Measurements from ENCODE around the gene ZNF44.
A peak's percentile ranks its signal among the peaks of the same experiment; 100 is the strongest.

ZNF44 gene

DNA sequence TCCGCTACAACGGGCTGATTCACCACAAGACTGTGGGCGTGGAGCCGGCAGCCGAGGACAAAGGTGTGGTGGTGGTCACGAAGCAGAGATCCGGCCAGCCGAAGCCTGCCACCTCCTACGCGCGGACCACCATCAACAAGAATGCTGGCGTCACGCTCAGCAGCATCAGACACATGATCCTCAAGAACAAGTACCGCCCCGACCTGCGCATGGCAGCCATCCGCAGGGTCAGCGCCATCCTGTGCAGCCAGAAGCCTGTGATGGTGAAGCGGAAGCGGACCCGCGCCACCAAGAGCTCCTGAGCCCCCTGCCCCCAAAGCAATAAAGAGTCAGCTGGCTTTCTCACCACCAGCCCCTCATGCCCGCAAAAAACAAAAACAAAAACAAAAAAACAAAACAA, 34.4 kb downstream of the ZNF44 start:
- no peak for DNase-seq (ENCODE audit: low read depth, low spot score)
- Histone ChIP-seq H3K9me3 (ENCODE audit: insufficient read depth, low read length) (no peaks in the 10 kb centered on the region), H3K4me1 (ENCODE audit: insufficient read depth, insufficient read length) (no peaks in the 10 kb centered on the region), H3K36me3 (ENCODE audit: insufficient read depth, insufficient read length, low read length) (no peaks in the 10 kb centered on the region), H3K9ac (ENCODE audit: insufficient read length, low read depth) (no peak overlapping the region), H3K4me3 (ENCODE audit: insufficient read length, low read depth) (no peak overlapping the region), H3K27me3 (ENCODE audit: insufficient read depth, insufficient read length) (no peaks in the 10 kb centered on the region)
- TF ChIP-seq YY1 (IDR thresholded peaks at IDR 0.05; ENCODE audit: insufficient read depth, insufficient read length), result no peak
- no peak for TF ChIP-seq SUZ12 (IDR thresholded peaks at IDR 0.05; ENCODE audit: extremely low read depth, insufficient read depth, insufficient read length)
- TF ChIP-seq ZNF274 (IDR thresholded peaks at IDR 0.05; ENCODE audit: low read depth, low read length), result no peak

- Histone ChIP-seq H3K36me3 (ENCODE audit: insufficient read depth, insufficient read length, low read length) (no peaks in the 10 kb centered on the region), H3K27me3 (ENCODE audit: insufficient read depth, insufficient read length) (no peaks in the 10 kb centered on the region), H3K9ac (ENCODE audit: insufficient read length, low read depth) (no peak overlapping the region), H3K9me3 (ENCODE audit: insufficient read depth, low read length) (peaks cover 20% of the 10 kb centered on the region), H3K4me1 (ENCODE audit: insufficient read depth, insufficient read length) (no peaks in the 10 kb centered on the region), H3K4me3 (ENCODE audit: insufficient read length, low read depth) (no peak overlapping the region)
- TF ChIP-seq SUZ12 (IDR thresholded peaks at IDR 0.05; ENCODE audit: extremely low read depth, insufficient read depth, insufficient read length) (no peak), YY1 (IDR thresholded peaks at IDR 0.05; ENCODE audit: insufficient read depth, insufficient read length) (no peak), ZNF274 (IDR thresholded peaks at IDR 0.05; ENCODE audit: low read depth, low read length) (no peak)
- no peak for DNase-seq (ENCODE audit: low read depth, low spot score)
These were observed 39.3 kb downstream of the ZNF44 start for GRCh38 chr19:12255372-12255771.

DNA sequence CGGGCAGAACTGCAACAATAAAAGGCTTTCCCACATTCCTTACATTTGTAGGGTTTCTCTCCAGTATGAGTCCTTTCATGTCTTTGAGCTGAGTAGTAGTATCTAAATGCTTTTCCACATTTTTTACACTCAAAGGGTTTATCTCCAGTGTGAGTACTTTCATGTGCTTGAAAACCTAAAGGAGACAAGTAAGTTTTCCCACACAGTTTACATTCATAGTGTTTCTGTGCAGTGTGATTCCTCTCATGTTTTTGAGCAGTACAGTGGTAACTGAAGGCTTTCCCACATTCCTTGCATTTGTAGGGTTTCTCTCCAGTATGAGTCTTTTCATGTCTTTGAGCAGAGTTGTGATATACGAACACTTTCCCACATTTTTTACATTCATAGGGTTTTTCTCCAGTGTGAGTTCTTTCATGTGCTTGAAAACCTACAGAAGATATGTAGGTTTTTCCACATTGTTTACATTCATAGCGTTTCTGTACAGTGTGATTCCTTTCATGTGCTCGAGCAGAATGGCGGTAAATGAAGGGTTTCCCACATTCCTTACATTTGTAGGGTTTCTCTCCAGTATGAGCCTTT, 47.0 kb downstream of the ZNF44 start:
- no peak overlapping the region for H3K4me3 ChIP-seq (ENCODE audit: insufficient read length, low read depth)
- no peaks in the 10 kb centered on the region for H3K4me1 ChIP-seq (ENCODE audit: insufficient read depth, insufficient read length)
- peaks cover 3% of the 10 kb centered on the region for H3K36me3 ChIP-seq (ENCODE audit: insufficient read depth, insufficient read length, low read length)
- H3K9me3 ChIP-seq (ENCODE audit: insufficient read depth, low read length), result peaks cover 80% of the 10 kb centered on the region
- DNase-seq (ENCODE audit: low read depth, low spot score), result no peak
- TF ChIP-seq YY1 (IDR thresholded peaks at IDR 0.05; ENCODE audit: insufficient read depth, insufficient read length) (no peak), ZNF274 (IDR thresholded peaks at IDR 0.05; ENCODE audit: low read depth, low read length) (peak; percentile 80)
- H3K27me3 ChIP-seq (ENCODE audit: insufficient read depth, insufficient read length), result no peaks in the 10 kb centered on the region
- H3K9ac ChIP-seq (ENCODE audit: insufficient read length, low read depth), result no peak overlapping the region

DNA sequence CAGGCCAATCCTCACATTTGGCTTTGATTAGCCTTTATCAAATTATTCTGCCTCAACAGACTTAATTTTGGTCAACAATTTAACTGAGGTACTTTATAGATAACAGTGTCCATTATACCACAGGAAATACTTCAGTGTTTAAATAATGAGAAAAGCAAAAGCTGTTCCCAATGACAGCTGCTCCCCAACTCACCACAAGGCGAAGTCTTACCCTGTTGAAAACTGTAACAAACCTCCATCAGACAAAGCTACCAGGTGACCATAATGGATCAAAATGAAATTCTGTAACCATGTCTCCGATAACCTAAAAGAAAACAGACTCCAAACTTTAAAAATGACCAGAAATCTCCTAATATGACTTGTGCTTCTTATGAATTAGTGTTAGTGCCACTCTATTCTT, 50.3 kb downstream of the ZNF44 start:
- H3K4me3 ChIP-seq (ENCODE audit: insufficient read length, low read depth), result no peak overlapping the region
- H3K36me3 ChIP-seq (ENCODE audit: insufficient read depth, insufficient read length, low read length), result peaks cover 6% of the 10 kb centered on the region
- DNase-seq (ENCODE audit: low read depth, low spot score), result no peak
- peaks cover 51% of the 10 kb centered on the region for H3K9me3 ChIP-seq (ENCODE audit: insufficient read depth, low read length)
- TF ChIP-seq YY1 (IDR thresholded peaks at IDR 0.05; ENCODE audit: insufficient read depth, insufficient read length) (no peak), ZNF274 (IDR thresholded peaks at IDR 0.05; ENCODE audit: low read depth, low read length) (no peak), SUZ12 (IDR thresholded peaks at IDR 0.05; ENCODE audit: extremely low read depth, insufficient read depth, insufficient read length) (no peak)
- H3K27me3 ChIP-seq (ENCODE audit: insufficient read depth, insufficient read length), result no peaks in the 10 kb centered on the region
- no peak overlapping the region for H3K9ac ChIP-seq (ENCODE audit: insufficient read length, low read depth)
- H3K4me1 ChIP-seq (ENCODE audit: insufficient read depth, insufficient read length), result no peaks in the 10 kb centered on the region

DNA sequence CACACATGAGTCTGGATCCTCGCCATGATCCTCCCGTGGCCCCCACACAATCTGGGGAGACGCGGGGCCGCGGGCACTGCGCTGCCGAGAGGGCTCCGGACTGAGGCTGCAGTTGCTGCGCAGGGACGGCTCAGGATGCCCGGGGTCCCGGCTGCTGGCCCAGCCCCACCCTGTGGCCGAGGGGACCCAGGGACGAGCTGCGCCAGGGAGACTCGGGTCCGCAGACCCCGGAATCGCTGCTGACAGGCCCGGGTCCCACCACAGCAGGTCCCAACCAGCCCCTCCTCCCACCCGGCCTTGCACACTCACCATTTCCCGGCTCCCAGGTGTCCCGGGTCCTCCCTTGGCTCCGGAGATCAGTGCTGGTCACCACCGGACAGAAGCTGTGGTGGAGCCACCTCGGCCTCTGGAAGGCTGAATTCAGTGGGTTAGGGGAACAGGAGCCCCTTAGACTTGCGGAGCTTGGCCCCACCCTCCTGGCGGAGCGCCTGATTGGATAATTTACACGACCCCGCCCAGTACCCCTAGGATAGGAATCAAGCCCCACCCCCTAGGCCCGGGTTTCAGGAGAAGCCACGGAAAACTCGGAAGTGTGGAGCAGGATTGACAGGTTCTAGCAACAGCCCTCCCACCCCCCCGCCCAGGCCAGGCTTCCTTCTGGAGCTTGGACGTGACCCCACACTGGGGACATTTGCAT, 57.4 kb downstream of the ZNF44 start:
- TF ChIP-seq SUZ12 (IDR thresholded peaks at IDR 0.05; ENCODE audit: extremely low read depth, insufficient read depth, insufficient read length) (no peak), YY1 (IDR thresholded peaks at IDR 0.05; ENCODE audit: insufficient read depth, insufficient read length) (no peak), ZNF274 (IDR thresholded peaks at IDR 0.05; ENCODE audit: low read depth, low read length) (no peak)
- peaks cover 33% of the 10 kb centered on the region for H3K36me3 ChIP-seq (ENCODE audit: insufficient read depth, insufficient read length, low read length)
- H3K9me3 ChIP-seq (ENCODE audit: insufficient read depth, low read length), result peaks cover 39% of the 10 kb centered on the region; the same call in 1 of the 2 replicates
- no peak overlapping the region for H3K4me3 ChIP-seq (ENCODE audit: insufficient read length, low read depth)
- H3K9ac ChIP-seq (ENCODE audit: insufficient read length, low read depth), result no peak overlapping the region
- DNase-seq (ENCODE audit: low read depth, low spot score), result no peak
- H3K4me1 ChIP-seq (ENCODE audit: insufficient read depth, insufficient read length), result peaks cover 4% of the 10 kb centered on the region
- no peaks in the 10 kb centered on the region for H3K27me3 ChIP-seq (ENCODE audit: insufficient read depth, insufficient read length)

- peaks cover 4% of the 10 kb centered on the region for H3K4me1 ChIP-seq (ENCODE audit: insufficient read depth, insufficient read length)
These were observed 61.7 kb downstream of the ZNF44 start for GRCh38 chr19:12232961-12233360.

More at GRCh38 chr19:12232961-12233360, 61.7 kb downstream of the ZNF44 start:
- Histone ChIP-seq H3K4me3 (ENCODE audit: insufficient read length, low read depth) (no peak overlapping the region), H3K27me3 (ENCODE audit: insufficient read depth, insufficient read length) (no peaks in the 10 kb centered on the region), H3K9ac (ENCODE audit: insufficient read length, low read depth) (no peak overlapping the region), H3K9me3 (ENCODE audit: insufficient read depth, low read length) (peaks cover 78% of the 10 kb centered on the region), H3K36me3 (ENCODE audit: insufficient read depth, insufficient read length, low read length) (peaks cover 29% of the 10 kb centered on the region)
- no peak for DNase-seq (ENCODE audit: low read depth, low spot score)
- TF ChIP-seq SUZ12 (IDR thresholded peaks at IDR 0.05; ENCODE audit: extremely low read depth, insufficient read depth, insufficient read length), result no peak
- no peak for TF ChIP-seq YY1 (IDR thresholded peaks at IDR 0.05; ENCODE audit: insufficient read depth, insufficient read length)
- no peak for TF ChIP-seq ZNF274 (IDR thresholded peaks at IDR 0.05; ENCODE audit: low read depth, low read length)

All from NT2/D1 (cell line).